Activated CD4-positive, alpha-beta T cell treated with anti-CD3 and anti-CD28 coated beads, Interleukin-2, amount 50 U/mL, for 24 hours (primary cell): ENCODE measurements around the gene MACO1.
A peak's percentile ranks its signal among the peaks of the same experiment; 100 is the strongest.
"Not testable (repeated sequence)": the region's sequence is repeated elsewhere in the genome, so short reads cannot be mapped to it uniquely, and the experiment has no call there.

Experiments
- DNase-seq, 2 donors: peaks; one replicate each; pipeline ENCODE4 v3.0.0-alpha.2; 2020; ENCODE audit warnings: low read depth in 1 of 2, low spot score in 1 of 2

MACO1 gene

GRCh38 chr1:25486602-25487001 lies 55.9 kb downstream of the MACO1 start:
- DNase-seq = no peak

- DNase-seq = no peak
Observed at GRCh38 chr1:25487628-25488027, 56.9 kb downstream of the MACO1 start.

- DNase-seq = no peak
Observed at GRCh38 chr1:25492323-25492722, 61.6 kb downstream of the MACO1 start.

GRCh38 chr1:25494952-25495351 lies 64.3 kb downstream of the MACO1 start:
- DNase-seq = no peak

GRCh38 chr1:25500694-25501093 lies 70.0 kb downstream of the MACO1 start:
- DNase-seq = no peak

GRCh38 chr1:25501235-25502058 lies 70.8 kb downstream of the MACO1 start:
- no peak for DNase-seq

- no peak for DNase-seq
Observed at GRCh38 chr1:25502957-25503356, 72.3 kb downstream of the MACO1 start.

- peak; percentile 33 to 52 for DNase-seq
Observed at GRCh38 chr1:25503551-25504426, 73.1 kb downstream of the MACO1 start.

- DNase-seq = no peak
Observed at GRCh38 chr1:25504706-25505595, 74.3 kb downstream of the MACO1 start.

- no peak for DNase-seq
Observed at GRCh38 chr1:25505656-25506385, 75.1 kb downstream of the MACO1 start.

- DNase-seq = not testable (repeated sequence)
Observed at GRCh38 chr1:25506566-25507463, 76.1 kb downstream of the MACO1 start.

- no peak for DNase-seq
Observed at GRCh38 chr1:25513666-25514065, 83.0 kb downstream of the MACO1 start.

- no peak for DNase-seq
Observed at GRCh38 chr1:25515033-25515432, 84.3 kb downstream of the MACO1 start.

GRCh38 chr1:25516686-25517085 lies 86.0 kb downstream of the MACO1 start:
- no peak for DNase-seq

GRCh38 chr1:25517476-25518394 lies 87.0 kb downstream of the MACO1 start:
- no peak for DNase-seq

GRCh38 chr1:25519624-25520023 lies 88.9 kb downstream of the MACO1 start:
- DNase-seq = no peak

GRCh38 chr1:25520446-25521061 lies 89.9 kb downstream of the MACO1 start:
- DNase-seq = peak; percentile 52 to 66
